Measurements from ENCODE around the gene DNAH9.

DNA sequence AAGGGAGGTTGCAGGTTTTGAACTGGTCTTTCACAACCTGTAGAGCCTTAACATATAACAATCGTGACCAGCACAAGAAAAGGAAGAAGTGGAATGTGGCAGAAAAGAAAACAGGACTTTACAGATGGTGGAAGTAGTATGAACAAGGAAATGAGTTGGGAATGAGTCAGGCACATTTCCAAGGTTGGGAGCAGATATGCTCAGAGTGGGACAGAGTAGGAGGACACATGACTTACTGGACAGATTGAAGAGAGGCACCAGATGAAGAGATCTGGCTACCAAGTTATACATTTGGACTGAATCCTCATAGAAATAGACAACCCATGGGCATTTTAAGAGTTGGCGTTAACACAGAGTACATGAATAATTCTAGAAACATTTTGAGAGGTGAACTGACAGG lies 303.7 kb downstream of the DNAH9 start:
- TF ChIP-seq, protein P1, sequence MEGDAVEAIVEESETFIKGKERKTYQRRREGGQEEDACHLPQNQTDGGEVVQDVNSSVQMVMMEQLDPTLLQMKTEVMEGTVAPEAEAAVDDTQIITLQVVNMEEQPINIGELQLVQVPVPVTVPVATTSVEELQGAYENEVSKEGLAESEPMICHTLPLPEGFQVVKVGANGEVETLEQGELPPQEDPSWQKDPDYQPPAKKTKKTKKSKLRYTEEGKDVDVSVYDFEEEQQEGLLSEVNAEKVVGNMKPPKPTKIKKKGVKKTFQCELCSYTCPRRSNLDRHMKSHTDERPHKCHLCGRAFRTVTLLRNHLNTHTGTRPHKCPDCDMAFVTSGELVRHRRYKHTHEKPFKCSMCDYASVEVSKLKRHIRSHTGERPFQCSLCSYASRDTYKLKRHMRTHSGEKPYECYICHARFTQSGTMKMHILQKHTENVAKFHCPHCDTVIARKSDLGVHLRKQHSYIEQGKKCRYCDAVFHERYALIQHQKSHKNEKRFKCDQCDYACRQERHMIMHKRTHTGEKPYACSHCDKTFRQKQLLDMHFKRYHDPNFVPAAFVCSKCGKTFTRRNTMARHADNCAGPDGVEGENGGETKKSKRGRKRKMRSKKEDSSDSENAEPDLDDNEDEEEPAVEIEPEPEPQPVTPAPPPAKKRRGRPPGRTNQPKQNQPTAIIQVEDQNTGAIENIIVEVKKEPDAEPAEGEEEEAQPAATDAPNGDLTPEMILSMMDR (optimal IDR thresholded peaks at IDR 0.05 in 1 of 3, IDR thresholded peaks at IDR 0.05 in 1 of 3, conservative IDR thresholded peaks at IDR 0.05 in 1 of 3; ENCODE audit: extremely low read depth in 1 of 3, insufficient read depth in 2 of 3, low read length in 3 of 3): no peak
- no peak for TF ChIP-seq EZH2 (IDR thresholded peaks at IDR 0.05; ENCODE audit: low read length)
